HG03135 (cell line): Measurements from ENCODE around the gene ZNF79.

Source experiments
- ATAC-seq: cut with Tn5 transposase; IDR thresholded peaks from one replicate; pipeline ENCODE4 v1.9.1; 2021; ENCODE audit warnings: mild to moderate bottlenecking, moderate library complexity; ENCODE audit not compliant: unreplicated experiment

The ZNF79 gene

GRCh38 chr9:127397646-127398274 lies 26.4 kb upstream of the ZNF79 start:
- no peak for ATAC-seq

GRCh38 chr9:127398275-127398647 lies 25.9 kb upstream of the ZNF79 start:
- no peak for ATAC-seq

- ATAC-seq: no peak
Measured at GRCh38 chr9:127398715-127399400, 25.3 kb upstream of the ZNF79 start.

GRCh38 chr9:127399736-127400269 lies 24.4 kb upstream of the ZNF79 start:
- ATAC-seq: no peak

- no peak for ATAC-seq
Measured at GRCh38 chr9:127402401-127403090, 21.6 kb upstream of the ZNF79 start.

- ATAC-seq: no peak
Measured at GRCh38 chr9:127403507-127404192, 20.5 kb upstream of the ZNF79 start.

GRCh38 chr9:127404631-127405030 lies 19.6 kb upstream of the ZNF79 start:
- ATAC-seq: no peak

- ATAC-seq: no peak
Measured at GRCh38 chr9:127405344-127406125, 18.6 kb upstream of the ZNF79 start.

GRCh38 chr9:127406799-127407491 lies 17.2 kb upstream of the ZNF79 start:
- no peak for ATAC-seq

GRCh38 chr9:127407492-127407843 lies 16.7 kb upstream of the ZNF79 start:
- no peak for ATAC-seq

GRCh38 chr9:127411122-127411521 lies 13.1 kb upstream of the ZNF79 start:
- ATAC-seq: no peak

GRCh38 chr9:127415141-127415540 lies 9.0 kb upstream of the ZNF79 start:
- ATAC-seq: no peak

GRCh38 chr9:127415657-127416056 lies 8.5 kb upstream of the ZNF79 start:
- ATAC-seq: no peak

- ATAC-seq: no peak
Measured at GRCh38 chr9:127417131-127418036, 6.8 kb upstream of the ZNF79 start.

GRCh38 chr9:127418037-127418471 lies 6.1 kb upstream of the ZNF79 start:
- ATAC-seq: no peak

- ATAC-seq: no peak
Measured at GRCh38 chr9:127419348-127419747, 4.8 kb upstream of the ZNF79 start.

GRCh38 chr9:127421057-127421456 lies 3.1 kb upstream of the ZNF79 start:
- ATAC-seq: no peak

GRCh38 chr9:127422133-127422782 lies 1.9 kb upstream of the ZNF79 start:
- ATAC-seq: no peak
